ENCODE measurements around the gene ST3GAL4. TPM values are rescaled to one million over a fixed set of nuclear protein-coding genes. Genes with fewer than 3 reads are reported as not detected.

Gene ST3GAL4
- total RNA-seq, 2 experiments from 2014 or later = 14.3 to 18.8 TPM

GRCh38 chr11:126328444-126328843, 27.0 kb upstream of the ST3GAL4 start:
- ChIA-PET CTCF (ENCODE audit: unreplicated experiment) (no interaction called here), POLR2A (interaction anchor here (0.5 to 0.7 kb wide), 2 partner anchors 90 to 917 kb away, joined by 3 to 5 read pairs; no protein-coding TSS in a partner anchor)
- BruUV-seq (replicated peaks) = no TSS peak
- no peaks in the 10 kb centered on the region for H4K20me1 ChIP-seq (ENCODE audit: insufficient read depth, low read length)
- H3K9me2 ChIP-seq (ENCODE audit: insufficient read depth, low read length) = no peaks in the 10 kb centered on the region
- no peak overlapping the region for H2AFZ ChIP-seq (ENCODE audit: low read length)
- DNase-seq (ENCODE audit: low spot score) = no peak
- no peak overlapping the region for H3K4me3 ChIP-seq (ENCODE audit: low read depth, low read length, poor library complexity, severe bottlenecking)
- H3K4me2 ChIP-seq (ENCODE audit: low read length) = no peak overlapping the region
- peaks cover 26% of the 10 kb centered on the region; the same call in 1 of the 2 replicates for H3K36me3 ChIP-seq (ENCODE audit: insufficient read depth, low read length)
- H3K9me3 ChIP-seq (ENCODE audit: low read length) = no peaks in the 10 kb centered on the region
- TF ChIP-seq EZH2phosphoT487 (IDR thresholded peaks at IDR 0.05; ENCODE audit: borderline replicate concordance, low read depth, low read length) (no peak), CTCF (conservative IDR thresholded peaks at IDR 0.05; ENCODE audit: low read length) (no peak)
- no peak overlapping the region for H3K27ac ChIP-seq (ENCODE audit: low read depth, low read length, poor library complexity, severe bottlenecking)
- intact Hi-C loops (cut with micrococcal nuclease; ENCODE audit: unreplicated experiment) = no loop called here
- no peaks in the 10 kb centered on the region for H3K4me1 ChIP-seq (ENCODE audit: insufficient read depth, low read length, poor library complexity, severe bottlenecking)
- H3K79me2 ChIP-seq (ENCODE audit: insufficient read depth, low read depth, low read length) = no peaks in the 10 kb centered on the region

GRCh38 chr11:126328938-126329643, 26.4 kb upstream of the ST3GAL4 start:
- no peak overlapping the region for H3K27ac ChIP-seq (ENCODE audit: low read depth, low read length, poor library complexity, severe bottlenecking)
- no peaks in the 10 kb centered on the region for H3K9me2 ChIP-seq (ENCODE audit: insufficient read depth, low read length)
- no peak overlapping the region for H3K4me3 ChIP-seq (ENCODE audit: low read depth, low read length, poor library complexity, severe bottlenecking)
- TF ChIP-seq EZH2phosphoT487 (IDR thresholded peaks at IDR 0.05; ENCODE audit: borderline replicate concordance, low read depth, low read length) (no peak), CTCF (conservative IDR thresholded peaks at IDR 0.05; ENCODE audit: low read length) (no peak)
- no peaks in the 10 kb centered on the region for H4K20me1 ChIP-seq (ENCODE audit: insufficient read depth, low read length)
- H2AFZ ChIP-seq (ENCODE audit: low read length) = no peak overlapping the region
- intact Hi-C loops (cut with micrococcal nuclease; ENCODE audit: unreplicated experiment) = no loop called here
- H3K9me3 ChIP-seq (ENCODE audit: low read length) = no peaks in the 10 kb centered on the region
- no peak overlapping the region for H3K4me2 ChIP-seq (ENCODE audit: low read length)
- POLR2A ChIA-PET = interaction anchor here (0.5 to 0.7 kb wide), 2 partner anchors 89 to 918 kb away, joined by 3 to 5 read pairs; no protein-coding TSS in a partner anchor
- H3K79me2 ChIP-seq (ENCODE audit: insufficient read depth, low read depth, low read length) = no peaks in the 10 kb centered on the region
- no TSS peak for BruUV-seq (replicated peaks)
- no peak for DNase-seq (ENCODE audit: low spot score)
- H3K4me1 ChIP-seq (ENCODE audit: insufficient read depth, low read length, poor library complexity, severe bottlenecking) = no peaks in the 10 kb centered on the region
- CTCF ChIA-PET (ENCODE audit: unreplicated experiment) = no interaction called here
- peaks cover 26% of the 10 kb centered on the region; the same call in 1 of the 2 replicates for H3K36me3 ChIP-seq (ENCODE audit: insufficient read depth, low read length)

- H2AFZ ChIP-seq (ENCODE audit: low read length) = no peak overlapping the region
- BruUV-seq (replicated peaks) = no TSS peak
- H3K79me2 ChIP-seq (ENCODE audit: insufficient read depth, low read depth, low read length) = no peaks in the 10 kb centered on the region
- no peaks in the 10 kb centered on the region for H3K9me3 ChIP-seq (ENCODE audit: low read length)
- H3K9me2 ChIP-seq (ENCODE audit: insufficient read depth, low read length) = no peaks in the 10 kb centered on the region
- POLR2A ChIA-PET = interaction anchor here (0.9 kb wide), 1 partner anchor 14 kb away, joined by 3 read pairs; no protein-coding TSS in a partner anchor
- intact Hi-C loops (cut with micrococcal nuclease; ENCODE audit: unreplicated experiment) = no loop called here
- no peaks in the 10 kb centered on the region for H4K20me1 ChIP-seq (ENCODE audit: insufficient read depth, low read length)
- no peak overlapping the region for H3K27ac ChIP-seq (ENCODE audit: low read depth, low read length, poor library complexity, severe bottlenecking)
- H3K36me3 ChIP-seq (ENCODE audit: insufficient read depth, low read length) = peaks cover 23% of the 10 kb centered on the region; the same call in 1 of the 2 replicates
- no peak for DNase-seq (ENCODE audit: low spot score)
- no peaks in the 10 kb centered on the region for H3K4me1 ChIP-seq (ENCODE audit: insufficient read depth, low read length, poor library complexity, severe bottlenecking)
- no peak overlapping the region for H3K4me2 ChIP-seq (ENCODE audit: low read length)
- CTCF ChIA-PET (ENCODE audit: unreplicated experiment) = no interaction called here
- TF ChIP-seq EZH2phosphoT487 (IDR thresholded peaks at IDR 0.05; ENCODE audit: borderline replicate concordance, low read depth, low read length) (no peak), CTCF (conservative IDR thresholded peaks at IDR 0.05; ENCODE audit: low read length) (no peak)
- no peak overlapping the region for H3K4me3 ChIP-seq (ENCODE audit: low read depth, low read length, poor library complexity, severe bottlenecking)
Measured at GRCh38 chr11:126329644-126330211, 25.8 kb upstream of the ST3GAL4 start.

All from OCI-LY7 (cell line).